ENCODE results near the gene ROCK1.

GRCh38 chr18:21040466-21040865 is 71.1 kb downstream of the ROCK1 start:
- TF ChIP-seq CTCF (IDR thresholded peaks at IDR 0.05) (no peak), EP300 (IDR thresholded peaks at IDR 0.05) (no peak)

All from tibial nerve (tissue), 4 donors.